DMS153 (cell line): ENCODE data around the gene TRPC4.
"Not testable (repeated sequence)": the region's sequence is repeated elsewhere in the genome, so short reads cannot be mapped to it uniquely, and the experiment has no call there.

Source experiments
- DNase-seq: peaks from one replicate; lab custom pipeline; 2025; lab: John Stamatoyannopoulos, UW

The TRPC4 gene

GRCh38 chr13:37601648-37602440 is 267.7 kb downstream of the TRPC4 start:
- no peak for DNase-seq

- DNase-seq: no peak
Measured at GRCh38 chr13:37599519-37599918, 270.1 kb downstream of the TRPC4 start.

- no peak for DNase-seq
Measured at GRCh38 chr13:37598597-37598996, 271.0 kb downstream of the TRPC4 start, which contains the start of gene POSTN. POSTN (minus strand) TSS chr13:37598768; CDS start chr13:37598726, 42 bp downstream.

- no peak for DNase-seq
Measured at GRCh38 chr13:37597477-37598025, 272.0 kb downstream of the TRPC4 start.

GRCh38 chr13:37596805-37597204 is 272.8 kb downstream of the TRPC4 start:
- DNase-seq: no peak

- DNase-seq: no peak
Measured at GRCh38 chr13:37595162-37595561, 274.4 kb downstream of the TRPC4 start.

- no peak for DNase-seq
Measured at GRCh38 chr13:37594550-37594949, 275.0 kb downstream of the TRPC4 start.

GRCh38 chr13:37589381-37589780 is 280.2 kb downstream of the TRPC4 start:
- DNase-seq: not testable (repeated sequence)

- DNase-seq: no peak
Measured at GRCh38 chr13:37587236-37587635, 282.3 kb downstream of the TRPC4 start.
